HCT116 (cell line): ENCODE measurements around the gene ACTA2. TPM values are rescaled to one million over a fixed set of nuclear protein-coding genes. Genes with fewer than 3 reads are reported as not detected.

ENCODE experiments used
- ATAC-seq: fragments of 200-7000 bp; cut with Tn5 transposase; 2 replicates; pipeline ENCODE4 v1.9.1; 2020; ENCODE audit warnings: mild to moderate bottlenecking, moderate library complexity
- BruUV-seq: library from RNA; stranded (reverse); fragments of 400-500 nt; replicated peaks from 2 replicates; lab custom pipeline; 2021; lab: Mats Ljungman, UMichigan
- CTCF ChIA-PET: fragments of 300-600 bp; sonication (Branson Sonifier 250); formaldehyde crosslinking; loops from one replicate; lab custom pipeline; 2021; ENCODE audit warnings: antibody characterized with exemption; lab: Charles Lee
- POLR2A ChIA-PET: fragments of 300-600, 350-600 bp; sonication (Branson Sonifier 250); formaldehyde crosslinking; loops from one replicate; lab custom pipeline; 2021; ENCODE audit warnings: antibody characterized with exemption; lab: Charles Lee
- RAD21 ChIA-PET, 2 experiments: fragments of 300-600 bp; sonication (Branson Sonifier 250); formaldehyde crosslinking; loops; one replicate each; lab custom pipeline; 2023; ENCODE audit warnings: low total read pairs in 2 of 2; ENCODE audit not compliant: uncharacterized antibody in 2 of 2, unreplicated experiment in 2 of 2, low non-redundant PET in 1 of 2; lab: Charles Lee
- DNase-seq: peaks from one replicate; pipeline ENCODE4 v3.0.0-alpha.2; 2010; ENCODE audit warnings: low read depth, low spot score
- H2AFZ ChIP-seq: fragments of 200-600 bp; shearing (Covaris generic), sonication (generic); 2 replicates; pipeline ENCODE4 v1.6.1; 2017; ENCODE audit warnings: low read depth, mixed run types, mixed read lengths, antibody characterized with exemption, low read length; ENCODE audit not compliant: poor library complexity, severe bottlenecking
- H3K27ac ChIP-seq: 2 replicates; pipeline ENCODE4 v1.5.1; 2012; ENCODE audit warnings: low read depth, low read length
- H3K27me3 ChIP-seq: fragments of 200-600 bp; sonication (generic); 2 replicates; pipeline ENCODE4 v1.6.1; 2016; ENCODE audit warnings: mixed run types, low read length, mixed read lengths; ENCODE audit not compliant: insufficient read depth
- H3K36me3 ChIP-seq, 2 experiments: fragments of 200-500 bp in 1 of 2; fragments of 200-600 bp in 1 of 2; sonication (Bioruptor generic) in 1 of 2; sonication (generic) in 1 of 2; 2 replicates each; pipeline versions ENCODE4 v1.5.1 to v1.6.1; 2014 to 2016; ENCODE audit warnings: low read length in 2 of 2, inconsistent platforms in 1 of 2, mixed read lengths in 1 of 2, mixed run types in 1 of 2; ENCODE audit not compliant: insufficient read depth in 2 of 2, control insufficient read depth in 1 of 2
- H3K4me1 ChIP-seq, 2 experiments: fragments of 200-600 bp in 1 of 2; sonication (generic) in 1 of 2; 2 replicates each; pipeline versions ENCODE4 v1.5.1 to v1.6.1; 2012 to 2017; ENCODE audit warnings: low read length in 2 of 2, inconsistent platforms in 1 of 2, mild to moderate bottlenecking in 1 of 2, mixed read lengths in 1 of 2, mixed run types in 1 of 2, moderate library complexity in 1 of 2; ENCODE audit not compliant: insufficient read depth in 2 of 2, control insufficient read depth in 1 of 2
- H3K4me2 ChIP-seq: fragments of 200-600 bp; sonication (generic); 2 replicates; pipeline ENCODE4 v1.6.1; 2017; ENCODE audit warnings: mixed run types, low read length, mixed read lengths
- H3K4me3 ChIP-seq, 2 experiments: fragments of 200-600 bp in 1 of 2; sonication (generic) in 1 of 2; replicated peaks in 1 of 2; 2 replicates each; pipeline ENCODE4 v1.5.1; 2011 to 2016; ENCODE audit warnings: low read length in 2 of 2, control low read depth in 1 of 2, low read depth in 1 of 2, mild to moderate bottlenecking in 1 of 2, mixed read lengths in 1 of 2, mixed run types in 1 of 2
- H3K79me2 ChIP-seq: fragments of 200-600 bp; sonication (generic); 2 replicates; pipeline ENCODE4 v1.6.1; 2017; ENCODE audit warnings: mild to moderate bottlenecking, mixed run types, low read length, moderate library complexity, mixed read lengths; ENCODE audit not compliant: insufficient read depth
- H3K9ac ChIP-seq: fragments of 200-600 bp; sonication (generic); 2 replicates; pipeline ENCODE4 v1.6.1; 2016; ENCODE audit warnings: low read length, mixed read lengths
- H3K9me2 ChIP-seq: fragments of 200-600 bp; sonication (generic), shearing (Covaris generic); 2 replicates; pipeline ENCODE4 v1.6.1; 2017; ENCODE audit warnings: mixed run types, mild to moderate bottlenecking, moderate library complexity; ENCODE audit not compliant: insufficient read depth
- H3K9me3 ChIP-seq, 2 experiments: fragments of 200-500 bp in 1 of 2; fragments of 200-600 bp in 1 of 2; sonication (Bioruptor generic) in 1 of 2; sonication (generic) in 1 of 2; 2 replicates each; pipeline ENCODE4 v1.6.1; 2014 to 2017; ENCODE audit warnings: low read length in 2 of 2, mixed read lengths in 2 of 2, inconsistent platforms in 1 of 2, low read depth in 1 of 2, mild to moderate bottlenecking in 1 of 2, mixed run types in 1 of 2, moderate library complexity in 1 of 2; ENCODE audit not compliant: control insufficient read depth in 1 of 2, insufficient read depth in 1 of 2
- H4K20me1 ChIP-seq: fragments of 200-600 bp; sonication (generic), shearing (Covaris generic); 2 replicates; pipeline ENCODE4 v1.6.1; 2017; ENCODE audit warnings: mixed run types, mild to moderate bottlenecking, moderate library complexity; ENCODE audit not compliant: insufficient read depth
- ATF3 ChIP-seq: IDR thresholded peaks from 2 replicates; pipeline ENCODE4 v1.6.1; 2012
- CEBPB ChIP-seq: IDR thresholded peaks from 2 replicates; pipeline ENCODE4 v1.6.1; 2012; ENCODE audit warnings: low read depth
- CTCF ChIP-seq, 3 experiments: fragments of 200-600 bp in 1 of 3; sonication (generic) in 1 of 3; IDR thresholded peaks in 2 of 3; conservative IDR thresholded peaks in 1 of 3; 2 replicates each; pipeline ENCODE4 v1.5.1; 2012 to 2017; ENCODE audit warnings: low read depth in 2 of 3, low read length in 2 of 3, antibody characterized with exemption in 1 of 3, borderline replicate concordance in 1 of 3, control low read depth in 1 of 3, mild to moderate bottlenecking in 1 of 3, mixed read lengths in 1 of 3, mixed run types in 1 of 3, moderate library complexity in 1 of 3; ENCODE audit not compliant: insufficient read depth in 1 of 3
- EGR1 ChIP-seq: IDR thresholded peaks from 2 replicates; pipeline ENCODE4 v1.6.1; 2012; ENCODE audit warnings: low read depth
- ELF1 ChIP-seq: IDR thresholded peaks from 2 replicates; pipeline ENCODE4 v1.6.1; 2012; ENCODE audit warnings: low read depth, borderline replicate concordance
- EZH2phosphoT487 ChIP-seq: fragments of 200-600 bp; IDR thresholded peaks from 2 replicates; pipeline ENCODE4 v1.6.1; 2018; ENCODE audit warnings: antibody characterized with exemption, borderline replicate concordance
- FOSL1 ChIP-seq: IDR thresholded peaks from 2 replicates; pipeline ENCODE4 v1.6.1; 2012; ENCODE audit warnings: low read depth
- JUND ChIP-seq: IDR thresholded peaks from 2 replicates; pipeline ENCODE4 v1.6.1; 2012
- REST ChIP-seq: IDR thresholded peaks from 2 replicates; pipeline ENCODE4 v1.6.1; 2012; ENCODE audit warnings: low read depth
- SIN3A ChIP-seq: IDR thresholded peaks from 2 replicates; pipeline ENCODE4 v1.6.1; 2012; ENCODE audit warnings: low read depth
- SP1 ChIP-seq: IDR thresholded peaks from 2 replicates; pipeline ENCODE4 v1.6.1; 2012; ENCODE audit warnings: low read depth
- TCF7L2 ChIP-seq: IDR thresholded peaks from 2 replicates; pipeline ENCODE4 v1.7.0; 2011; ENCODE audit warnings: borderline replicate concordance, inconsistent platforms; ENCODE audit not compliant: insufficient read depth, insufficient read length; ENCODE audit errors: extremely low read depth
- YY1 ChIP-seq: IDR thresholded peaks from 2 replicates; pipeline ENCODE4 v1.6.1; 2011; ENCODE audit warnings: low read length, low read depth, moderate library complexity, mild to moderate bottlenecking; ENCODE audit not compliant: insufficient replicate concordance; ENCODE audit errors: extremely low read depth
- ZFX ChIP-seq: fragments of 450-650 bp; IDR thresholded peaks from 2 replicates; pipeline ENCODE4 v1.6.1; 2017
- intact Hi-C: fragments of 100-400 bp; cut with micrococcal nuclease; formaldehyde crosslinking; loops from 2 replicates; pipeline ENCODE4 v1.10.0; 2022
- total RNA-seq: library from RNA; stranded (reverse); gene quantifications from one replicate; pipeline ENCODE4 v1.2.1, GENCODE V29; 2021; ENCODE audit not compliant: unreplicated experiment

Gene ACTA2
- total RNA-seq, 1 experiment from 2014 or later: 9.4 TPM

GRCh38 chr10:88944813-88945212 is 7.8 kb downstream of the ACTA2 start (continued):
- TF ChIP-seq ZFX: no peak
- no peak for TF ChIP-seq ELF1
- TF ChIP-seq JUND: no peak
- TF ChIP-seq EZH2phosphoT487: no peak

- Histone ChIP-seq H3K36me3 (no peaks in the 10 kb centered on the region), H3K9me3 (no peaks in the 10 kb centered on the region), H3K9me2 (no peaks in the 10 kb centered on the region), H3K27me3 (no peaks in the 10 kb centered on the region), H4K20me1 (no peaks in the 10 kb centered on the region), H2AFZ (no peak overlapping the region), H3K4me2 (no peak overlapping the region), H3K4me3 (no peak overlapping the region), H3K79me2 (no peaks in the 10 kb centered on the region), H3K27ac (no peak overlapping the region), H3K4me1 (no peaks in the 10 kb centered on the region), H3K9ac (no peak overlapping the region)
- DNase-seq (no peak), ATAC-seq (no peak)
- intact Hi-C loops: no loop called here
- TF ChIP-seq ELF1 (no peak), SP1 (no peak), JUND (no peak), SIN3A (no peak), ATF3 (no peak)
- ChIA-PET RAD21 (no interaction called here), CTCF (interaction anchor here (1.3 to 2.3 kb wide), 3 partner anchors 9 to 43 kb away, joined by 3 to 9 read pairs (median 7); no protein-coding TSS in a partner anchor), POLR2A (no interaction called here)
- BruUV-seq: no TSS peak
These were observed 8.8 kb downstream of the ACTA2 start for GRCh38 chr10:88943778-88944177.

- no peak overlapping the region for H3K4me3 ChIP-seq
- DNase-seq (no peak), ATAC-seq (no peak)
- no peaks in the 10 kb centered on the region for H3K36me3 ChIP-seq
- no peaks in the 10 kb centered on the region for H3K9me3 ChIP-seq
- no peak overlapping the region for H2AFZ ChIP-seq
- no peak overlapping the region for H3K9ac ChIP-seq
- RAD21 ChIA-PET: no interaction called here
- CTCF ChIA-PET: no interaction called here
- no peak overlapping the region for H3K4me2 ChIP-seq
- no peaks in the 10 kb centered on the region for H3K27me3 ChIP-seq
- no peaks in the 10 kb centered on the region for H4K20me1 ChIP-seq
- no peaks in the 10 kb centered on the region for H3K4me1 ChIP-seq
- no TSS peak for BruUV-seq
- POLR2A ChIA-PET: no interaction called here
- no peaks in the 10 kb centered on the region for H3K9me2 ChIP-seq
- no peaks in the 10 kb centered on the region for H3K79me2 ChIP-seq
- intact Hi-C loops: no loop called here
- no peak overlapping the region for H3K27ac ChIP-seq
- TF ChIP-seq EGR1 (no peak), TCF7L2 (no peak), REST (no peak), ELF1 (no peak), SIN3A (no peak), YY1 (no peak), FOSL1 (no peak), SP1 (no peak), CEBPB (no peak), CTCF (IDR thresholded peaks at IDR 0.05 in 2 of 3, conservative IDR thresholded peaks at IDR 0.05 in 1 of 3; ENCODE audit: borderline replicate concordance in 1 of 3, insufficient read depth in 1 of 3, low read depth in 2 of 3, low read length in 2 of 3) (no peak)
These were observed 11.5 kb downstream of the ACTA2 start for GRCh38 chr10:88941026-88941425.
